Stimulated activated CD8-positive, alpha-beta memory T cell treated with anti-CD3 and anti-CD28 coated beads, Interleukin-2, amount 100 ng/mL, for 1 hour (primary cell): ENCODE data around the gene BCAS3.

Experiments
- DNase-seq, 2 donors: peaks; one replicate each; pipeline ENCODE4 v3.0.0-alpha.2; 2020; ENCODE audit warnings: low read depth in 2 of 2

The BCAS3 gene

GRCh38 chr17:61316633-61317032, 639.0 kb downstream of the BCAS3 start:
- DNase-seq, result no peak

- no peak for DNase-seq
Observed at GRCh38 chr17:61317779-61318178, 640.1 kb downstream of the BCAS3 start.

GRCh38 chr17:61318684-61319098, 641.0 kb downstream of the BCAS3 start:
- no peak for DNase-seq

- DNase-seq, result no peak
Observed at GRCh38 chr17:61321344-61321743, 643.7 kb downstream of the BCAS3 start.

- no peak for DNase-seq
Observed at GRCh38 chr17:61322325-61323002, 644.8 kb downstream of the BCAS3 start.

GRCh38 chr17:61323003-61323908, 645.6 kb downstream of the BCAS3 start:
- no peak for DNase-seq

GRCh38 chr17:61323909-61324868, 646.5 kb downstream of the BCAS3 start:
- no peak for DNase-seq

- no peak for DNase-seq
Observed at GRCh38 chr17:61324950-61325349, 647.3 kb downstream of the BCAS3 start.

GRCh38 chr17:61325382-61326073, 647.9 kb downstream of the BCAS3 start:
- DNase-seq, result no peak

- no peak for DNase-seq
Observed at GRCh38 chr17:61326330-61326729, 648.7 kb downstream of the BCAS3 start.

- no peak for DNase-seq
Observed at GRCh38 chr17:61328351-61328750, 650.7 kb downstream of the BCAS3 start.

GRCh38 chr17:61330174-61331150, 652.8 kb downstream of the BCAS3 start:
- no peak for DNase-seq

- no peak for DNase-seq
Observed at GRCh38 chr17:61331178-61331577, 653.5 kb downstream of the BCAS3 start.

GRCh38 chr17:61331886-61332285, 654.2 kb downstream of the BCAS3 start:
- DNase-seq, result no peak

- no peak for DNase-seq
Observed at GRCh38 chr17:61333136-61333535, 655.5 kb downstream of the BCAS3 start.

GRCh38 chr17:61334673-61335072, 657.0 kb downstream of the BCAS3 start:
- no peak for DNase-seq

- no peak for DNase-seq
Observed at GRCh38 chr17:61335105-61335844, 657.6 kb downstream of the BCAS3 start.

GRCh38 chr17:61335845-61336655, 658.4 kb downstream of the BCAS3 start:
- no peak for DNase-seq
